NCI-H748 treated with DMSO at 0.1 percent for 48 hours (cell line): Measurements from ENCODE around the gene CYP27B1.
A peak's percentile ranks its signal among the peaks of the same experiment; 100 is the strongest.

ENCODE experiments used
- DNase-seq: peaks from one replicate; lab custom pipeline; 2025; lab: John Stamatoyannopoulos, UW

The CYP27B1 gene

GRCh38 chr12:57751432-57751787, 15.5 kb downstream of the CYP27B1 start:
- DNase-seq, result no peak

- no peak for DNase-seq
Observed at GRCh38 chr12:57750561-57751431, 16.1 kb downstream of the CYP27B1 start.

GRCh38 chr12:57749061-57749460, 17.8 kb downstream of the CYP27B1 start:
- no peak for DNase-seq

DNA sequence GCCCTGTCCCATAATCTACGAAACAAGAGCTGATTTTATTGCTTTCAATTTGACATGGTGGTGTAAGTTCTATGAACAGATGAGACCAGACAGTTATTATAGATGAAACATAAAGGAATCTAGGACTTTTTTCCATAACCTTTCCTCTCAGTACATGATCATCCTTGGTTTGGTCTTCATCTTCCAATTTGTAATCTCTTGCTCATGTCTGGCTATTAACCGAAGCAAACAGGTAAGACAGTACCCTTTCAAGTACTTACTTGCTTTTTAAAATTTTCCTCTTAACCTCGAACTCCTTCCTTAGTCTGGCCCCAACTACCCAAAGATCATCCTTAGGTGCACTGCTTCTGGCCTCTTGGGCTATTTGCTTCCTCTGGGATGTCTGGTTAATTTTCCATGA, 20.9 kb downstream of the CYP27B1 start:
- DNase-seq, result no peak

DNA sequence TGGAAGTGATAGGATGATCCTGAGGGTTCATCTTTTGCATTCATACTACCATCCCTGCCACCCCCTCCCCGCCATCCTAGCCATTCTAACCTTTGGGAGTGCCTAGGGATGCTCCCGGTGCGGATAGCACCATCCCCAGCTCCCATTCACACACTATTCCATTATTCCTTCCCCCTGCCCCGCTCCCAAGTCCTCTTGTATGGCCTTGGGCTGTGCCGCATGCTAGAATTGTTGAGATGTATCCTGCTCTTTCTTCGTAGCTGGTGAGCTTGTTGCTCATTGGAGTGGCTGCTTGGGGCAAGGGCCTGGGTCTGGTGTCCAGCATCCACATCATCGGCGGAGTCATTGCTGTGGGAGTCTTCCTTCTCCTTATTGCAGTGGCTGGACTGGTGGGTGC, 21.4 kb downstream of the CYP27B1 start:
- no peak for DNase-seq

DNA sequence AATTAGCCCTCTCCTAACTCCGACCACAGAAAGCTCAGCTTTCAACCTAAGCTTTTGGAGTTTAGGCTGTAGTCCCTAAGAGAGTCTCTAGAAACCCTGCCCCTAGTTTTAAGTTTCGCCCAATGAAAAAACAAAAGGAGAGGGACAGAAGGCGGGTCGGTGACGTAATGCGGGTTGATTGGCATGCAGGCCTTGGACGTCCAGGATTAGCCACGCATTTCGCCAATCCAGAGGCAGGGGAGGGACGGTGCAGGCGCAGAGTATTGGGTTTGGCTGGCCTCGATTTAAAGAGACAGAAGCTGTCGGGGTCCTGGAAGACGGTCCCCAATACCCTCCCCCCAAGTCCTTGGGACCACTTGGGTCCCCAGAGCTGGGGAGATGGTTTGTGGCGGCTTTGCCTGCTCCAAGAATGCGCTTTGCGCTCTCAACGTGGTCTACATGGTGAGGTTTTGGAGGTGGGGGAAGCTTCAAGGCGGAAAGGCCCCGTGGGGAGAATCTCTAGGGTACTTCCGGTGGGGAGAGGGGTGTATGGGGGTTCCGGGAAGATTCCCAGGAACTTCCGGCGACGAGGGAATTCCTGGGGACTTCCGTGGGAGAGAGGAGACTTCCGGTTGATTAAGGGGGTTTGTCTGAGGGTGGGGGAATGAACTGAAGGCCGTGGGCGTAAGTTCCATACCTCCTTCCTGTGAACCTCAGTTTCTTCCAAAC, 21.9 kb downstream of the CYP27B1 start, which contains the start of gene TSPAN31:
Gene TSPAN31 (plus strand): TSS at position 263 of the 708 bp plus-strand sequence. CDS start 116 bp downstream, at position 379.
- peak; percentile 97 for DNase-seq

GRCh38 chr12:57744194-57744776, 22.6 kb downstream of the CYP27B1 start:
- DNase-seq, result peak; percentile 59

GRCh38 chr12:57743769-57744168, 23.1 kb downstream of the CYP27B1 start:
- no peak for DNase-seq

DNA sequence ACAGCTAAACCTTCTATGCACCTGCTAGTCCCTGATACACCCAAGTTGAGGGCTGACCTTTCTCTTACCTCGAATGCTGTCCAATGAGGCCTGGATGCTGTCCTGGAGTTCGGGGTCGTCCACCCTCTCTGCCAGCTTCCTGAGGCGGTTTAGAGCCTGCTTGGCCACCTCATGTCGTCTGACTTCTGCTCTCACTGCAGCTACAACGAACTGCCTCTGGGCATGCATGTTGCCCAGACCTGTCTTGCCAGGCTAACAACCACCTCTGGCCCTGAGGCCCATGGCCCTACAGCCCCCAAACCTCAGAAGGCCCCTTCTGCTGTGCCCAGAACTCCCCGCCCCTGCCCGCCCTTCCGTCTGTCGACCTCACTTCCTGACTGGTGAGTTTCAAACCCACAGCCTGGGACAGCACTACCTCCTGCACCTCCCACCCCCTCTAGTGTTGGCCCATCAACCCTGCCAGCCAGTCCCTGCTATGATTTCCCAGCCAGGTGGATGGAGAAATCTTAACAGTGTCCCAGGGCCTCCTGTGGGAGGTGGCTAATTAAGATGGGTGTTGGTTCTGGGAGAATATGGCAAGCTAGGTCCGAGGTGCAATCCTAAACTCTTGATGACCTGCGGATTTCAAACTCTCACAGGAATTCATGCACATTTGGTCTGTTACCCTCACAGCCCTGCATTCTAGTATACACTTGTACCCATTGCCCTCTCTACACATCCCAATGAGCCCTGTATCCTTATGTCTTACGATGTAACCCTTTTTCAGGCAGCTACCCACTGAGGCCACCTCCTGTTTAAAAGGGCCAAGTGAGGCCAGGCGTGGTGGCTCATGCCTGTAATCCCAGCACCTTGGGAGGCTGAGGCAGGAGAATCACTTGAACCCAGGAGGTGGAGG, 24.8 kb downstream of the CYP27B1 start:
- no peak for DNase-seq

DNA sequence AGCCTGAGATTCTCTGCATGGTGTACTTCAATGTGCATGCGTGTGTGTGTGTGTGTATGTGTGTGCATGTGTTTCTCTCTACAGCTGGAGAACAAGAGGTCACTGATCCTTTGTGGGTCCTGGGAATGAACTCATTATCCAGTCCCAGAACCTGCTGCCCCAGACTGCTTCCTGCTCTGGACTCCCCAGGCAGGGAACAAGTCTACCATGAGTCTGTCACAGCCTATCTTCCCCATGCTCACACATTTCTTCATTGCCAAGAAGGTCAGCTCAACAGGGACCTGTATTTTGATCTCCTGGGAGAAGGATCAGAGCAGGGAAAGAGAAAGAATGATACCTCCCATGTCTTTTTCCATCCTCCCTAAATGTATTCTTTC, 25.5 kb downstream of the CYP27B1 start:
- DNase-seq, result no peak

- DNase-seq, result no peak
Observed at GRCh38 chr12:57740656-57741412, 26.0 kb downstream of the CYP27B1 start.

DNA sequence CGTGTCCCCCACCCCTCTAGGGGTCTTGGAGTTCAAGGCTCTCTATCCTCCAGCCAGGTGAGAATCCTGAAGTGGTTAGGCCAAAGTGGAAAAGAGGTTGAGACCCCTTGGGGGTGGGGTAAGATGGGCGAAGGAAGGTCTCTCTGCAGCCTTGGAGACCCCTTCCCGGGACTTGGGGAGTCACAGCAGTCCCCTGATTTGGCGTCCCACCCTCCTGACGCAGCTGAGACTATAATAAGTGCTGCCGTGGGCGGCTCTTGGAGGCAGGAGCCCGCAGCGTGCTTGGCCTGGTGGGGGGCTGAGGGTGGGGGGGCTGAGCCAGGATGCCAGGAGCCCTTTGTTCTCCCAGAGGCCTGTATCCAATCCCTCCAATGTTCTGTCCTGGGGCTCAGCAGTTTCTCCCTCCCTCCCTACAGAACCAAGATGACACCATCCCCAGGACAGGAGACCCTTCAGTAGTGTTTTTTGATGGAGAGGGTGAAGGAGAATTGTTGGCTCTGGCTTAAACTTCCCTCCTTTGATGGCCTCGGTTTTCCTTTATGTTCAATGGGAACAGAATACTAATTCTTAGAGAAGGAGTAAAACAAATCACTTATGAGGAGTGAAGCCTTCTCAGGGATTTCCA, 26.9 kb downstream of the CYP27B1 start:
- DNase-seq, result no peak

DNA sequence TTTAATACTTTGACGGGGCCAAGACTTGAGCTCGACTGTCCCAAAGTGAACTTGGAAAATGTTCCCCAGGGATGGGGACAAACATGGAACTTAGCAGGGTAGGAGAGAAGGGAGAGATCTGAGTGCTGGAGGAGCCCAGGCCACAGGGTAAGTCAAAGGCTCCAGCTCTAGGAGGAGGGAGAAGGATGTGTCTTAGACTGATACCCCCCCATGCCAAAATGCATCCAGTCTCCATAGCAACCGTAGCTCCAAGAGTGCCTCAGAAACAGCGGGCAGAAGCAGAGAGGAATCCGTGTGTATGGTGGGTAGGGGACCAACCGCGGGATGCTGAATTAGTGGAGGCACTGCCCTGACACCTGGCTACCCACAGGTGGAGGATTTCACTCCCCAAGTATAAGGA, 27.5 kb downstream of the CYP27B1 start:
- DNase-seq, result no peak

- DNase-seq, result no peak
Observed at GRCh38 chr12:57738661-57739237, 28.1 kb downstream of the CYP27B1 start, which contains the start of gene AGAP2. AGAP2 (minus strand) TSS chr12:57738742; CDS start chr12:57738246, 496 bp downstream.

DNA sequence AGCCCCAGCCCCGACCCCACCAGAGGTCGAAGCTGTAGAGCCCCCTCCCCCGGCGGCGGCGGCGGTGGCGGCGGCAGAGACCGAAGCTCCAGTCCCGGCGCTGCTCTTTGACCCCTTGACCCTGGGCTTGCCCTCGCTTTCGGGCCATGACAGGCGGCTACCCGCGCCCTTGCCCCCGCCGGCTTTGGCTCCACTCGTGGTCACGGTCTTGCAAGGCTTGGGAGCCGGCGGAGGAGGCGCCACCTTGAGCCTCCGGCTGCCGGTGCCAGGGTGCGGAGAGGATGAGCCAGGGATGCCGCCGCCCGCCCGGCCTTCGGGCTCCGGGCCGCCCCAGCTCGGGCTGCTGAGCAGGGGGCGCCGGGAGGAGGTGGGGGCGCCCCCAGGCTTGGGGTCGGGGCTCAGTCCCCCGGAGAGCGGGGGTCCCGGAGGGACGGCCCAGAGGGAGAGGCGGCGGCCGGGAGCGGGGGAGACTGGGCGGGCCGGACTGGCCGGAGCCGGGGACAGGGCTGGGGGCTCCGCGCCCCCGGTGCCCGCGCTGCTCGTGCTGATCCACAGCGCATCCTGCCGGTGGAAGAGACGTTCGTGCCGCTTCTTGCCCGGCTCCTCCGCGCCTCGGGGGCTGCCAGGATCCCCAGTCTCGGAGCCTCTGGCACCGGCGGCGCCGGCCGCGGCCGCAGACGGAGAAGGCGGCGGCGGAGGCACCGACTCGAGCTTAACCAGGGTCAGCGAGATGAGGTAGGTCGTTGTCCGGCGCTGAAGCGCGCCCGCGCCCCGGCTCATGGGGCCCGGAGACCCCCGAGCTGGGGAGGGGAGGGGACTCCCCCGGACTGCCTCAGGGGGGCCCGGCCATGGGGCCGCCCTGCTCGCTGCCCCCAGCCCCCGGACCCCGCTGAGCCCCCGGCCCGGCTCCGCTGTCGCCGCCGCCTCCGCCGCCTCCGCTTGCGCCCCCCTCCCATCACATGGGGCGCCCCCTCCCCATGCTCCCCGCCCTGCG, 29.1 kb downstream of the CYP27B1 start:
- DNase-seq, result no peak

DNA sequence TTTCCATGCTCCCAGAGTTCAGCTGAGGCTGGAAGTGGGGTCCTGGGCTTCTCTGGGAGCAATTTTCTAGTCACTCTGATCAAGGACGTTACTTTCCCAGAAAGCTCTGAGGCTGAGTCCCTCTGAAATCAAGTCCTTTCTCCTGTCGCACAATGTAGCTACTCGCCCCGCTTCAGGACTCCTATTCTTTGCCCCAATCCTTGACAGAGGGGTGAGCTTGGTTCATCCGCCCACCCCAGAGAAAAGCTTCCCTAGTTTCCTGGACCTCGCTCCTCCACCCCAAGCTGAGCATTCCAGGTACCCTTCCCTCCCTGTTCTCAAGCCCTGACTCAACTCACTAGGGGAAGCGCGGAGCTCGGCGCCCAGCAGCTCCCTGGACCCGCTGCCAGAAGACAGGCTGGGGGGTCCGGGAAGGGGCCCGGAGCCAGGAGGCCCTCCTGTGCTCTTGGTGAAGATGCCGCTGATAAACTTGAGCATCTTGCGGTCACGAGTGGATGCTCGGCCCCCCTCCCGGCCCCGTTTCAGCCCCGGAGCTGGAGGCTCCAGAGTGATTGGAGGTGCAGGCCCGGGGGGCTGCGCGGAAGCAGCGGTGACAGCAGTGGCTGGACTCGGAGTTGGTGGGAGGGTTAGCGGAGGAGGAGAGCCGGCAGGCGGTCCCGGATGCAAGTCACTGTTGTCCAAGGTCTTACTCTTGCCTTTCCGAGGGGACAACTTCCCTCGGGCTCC, 30.0 kb downstream of the CYP27B1 start:
- peak; percentile 55 for DNase-seq

- peak; percentile 55 for DNase-seq
Observed at GRCh38 chr12:57735952-57736740, 30.7 kb downstream of the CYP27B1 start.
